Fibroblast of lung (primary cell): ENCODE data around the gene STX8.

ENCODE experiments used
- EZH2 ChIP-seq: IDR thresholded peaks from 2 replicates; pipeline ENCODE4 v1.5.1; 2012; ENCODE audit warnings: low read length, control low read depth, mild to moderate bottlenecking; ENCODE audit errors: missing control alignments
- TF ChIP-seq, protein P1 (sequence below), 2 donors: IDR thresholded peaks in 1 of 2; conservative IDR thresholded peaks in 1 of 2; 1 replicate in 1 of 2; 2 replicates in 1 of 2; pipeline ENCODE4 v1.5.1; 2011 to 2012; ENCODE audit warnings: low read length in 2 of 2, control low read depth in 1 of 2, inconsistent platforms in 1 of 2, low read depth in 1 of 2, mild to moderate bottlenecking in 1 of 2

DNA sequence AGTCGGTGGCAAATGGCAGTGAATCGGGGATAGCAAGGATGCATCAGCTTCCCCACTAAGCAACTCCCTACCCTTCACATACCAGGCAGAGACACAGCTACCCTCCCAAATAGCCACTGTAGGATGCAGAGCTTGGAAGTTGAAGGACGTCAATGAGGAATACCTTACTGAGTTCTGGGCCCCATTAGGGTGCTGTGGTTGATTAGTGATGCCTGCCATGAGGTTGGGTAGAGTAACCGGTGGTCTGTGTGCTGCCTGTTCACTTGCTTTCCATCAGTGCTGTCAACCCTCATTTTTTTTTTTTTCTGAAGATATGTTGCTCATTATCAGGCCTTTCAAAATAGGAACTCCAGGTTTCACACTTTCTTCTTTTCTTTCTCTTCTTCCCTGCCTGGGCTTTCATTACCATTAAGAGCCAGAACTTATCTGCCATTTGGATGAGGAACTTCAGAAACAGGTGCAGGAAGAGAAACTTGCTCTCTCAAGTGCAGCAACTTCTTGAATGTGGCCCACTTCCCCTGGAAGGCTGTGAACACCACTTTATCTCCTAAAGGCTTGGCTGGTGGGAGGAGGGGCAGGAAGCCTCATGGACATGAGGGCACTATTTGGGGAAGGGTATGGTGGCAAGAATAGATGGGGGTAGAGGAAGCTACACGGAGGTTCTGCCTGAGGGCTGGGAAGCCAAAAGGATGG, 370.8 kb downstream of the STX8 start:
- TF ChIP-seq, protein P1, sequence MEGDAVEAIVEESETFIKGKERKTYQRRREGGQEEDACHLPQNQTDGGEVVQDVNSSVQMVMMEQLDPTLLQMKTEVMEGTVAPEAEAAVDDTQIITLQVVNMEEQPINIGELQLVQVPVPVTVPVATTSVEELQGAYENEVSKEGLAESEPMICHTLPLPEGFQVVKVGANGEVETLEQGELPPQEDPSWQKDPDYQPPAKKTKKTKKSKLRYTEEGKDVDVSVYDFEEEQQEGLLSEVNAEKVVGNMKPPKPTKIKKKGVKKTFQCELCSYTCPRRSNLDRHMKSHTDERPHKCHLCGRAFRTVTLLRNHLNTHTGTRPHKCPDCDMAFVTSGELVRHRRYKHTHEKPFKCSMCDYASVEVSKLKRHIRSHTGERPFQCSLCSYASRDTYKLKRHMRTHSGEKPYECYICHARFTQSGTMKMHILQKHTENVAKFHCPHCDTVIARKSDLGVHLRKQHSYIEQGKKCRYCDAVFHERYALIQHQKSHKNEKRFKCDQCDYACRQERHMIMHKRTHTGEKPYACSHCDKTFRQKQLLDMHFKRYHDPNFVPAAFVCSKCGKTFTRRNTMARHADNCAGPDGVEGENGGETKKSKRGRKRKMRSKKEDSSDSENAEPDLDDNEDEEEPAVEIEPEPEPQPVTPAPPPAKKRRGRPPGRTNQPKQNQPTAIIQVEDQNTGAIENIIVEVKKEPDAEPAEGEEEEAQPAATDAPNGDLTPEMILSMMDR (conservative IDR thresholded peaks at IDR 0.05 in 1 of 2, IDR thresholded peaks at IDR 0.05 in 1 of 2; ENCODE audit: low read depth in 1 of 2, low read length in 2 of 2) = no peak
- TF ChIP-seq EZH2 = no peak
